ENCODE measurements around the gene ACSM6.

ACSM6 gene

DNA sequence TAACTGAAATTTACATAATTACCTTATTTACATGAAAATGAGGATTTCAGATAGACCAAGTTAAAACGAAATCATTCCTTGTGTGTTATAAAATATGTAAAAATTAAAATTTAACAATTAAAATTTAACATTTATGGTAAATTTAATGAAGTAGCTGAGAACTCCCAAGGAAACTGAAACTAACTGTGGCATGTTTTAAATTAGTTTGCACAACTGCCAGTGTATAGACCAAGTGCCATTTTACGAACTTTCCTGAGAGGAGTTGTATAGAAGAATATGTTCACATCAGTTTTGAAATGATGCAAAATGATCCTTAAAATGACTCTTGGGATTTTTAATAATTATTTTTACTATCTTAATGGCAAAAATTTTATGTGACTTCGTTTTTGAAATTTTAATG is 73.2 kb downstream of the ACSM6 start:
- Histone ChIP-seq H3K27me3 (ENCODE audit: insufficient read depth, poor library complexity, severe bottlenecking) (no peaks in the 10 kb centered on the region), H3K27ac (replicated peaks) (no peak overlapping the region), H3K4me3 (replicated peaks; ENCODE audit: insufficient read depth, low read length) (no peak overlapping the region)
- no peak for DNase-seq (ENCODE audit: low read depth in 1 of 2, low spot score in 1 of 2)
- no peak for TF ChIP-seq POLR2AphosphoS5 (IDR thresholded peaks at IDR 0.05; ENCODE audit: low read depth)
- TF ChIP-seq, protein P1, sequence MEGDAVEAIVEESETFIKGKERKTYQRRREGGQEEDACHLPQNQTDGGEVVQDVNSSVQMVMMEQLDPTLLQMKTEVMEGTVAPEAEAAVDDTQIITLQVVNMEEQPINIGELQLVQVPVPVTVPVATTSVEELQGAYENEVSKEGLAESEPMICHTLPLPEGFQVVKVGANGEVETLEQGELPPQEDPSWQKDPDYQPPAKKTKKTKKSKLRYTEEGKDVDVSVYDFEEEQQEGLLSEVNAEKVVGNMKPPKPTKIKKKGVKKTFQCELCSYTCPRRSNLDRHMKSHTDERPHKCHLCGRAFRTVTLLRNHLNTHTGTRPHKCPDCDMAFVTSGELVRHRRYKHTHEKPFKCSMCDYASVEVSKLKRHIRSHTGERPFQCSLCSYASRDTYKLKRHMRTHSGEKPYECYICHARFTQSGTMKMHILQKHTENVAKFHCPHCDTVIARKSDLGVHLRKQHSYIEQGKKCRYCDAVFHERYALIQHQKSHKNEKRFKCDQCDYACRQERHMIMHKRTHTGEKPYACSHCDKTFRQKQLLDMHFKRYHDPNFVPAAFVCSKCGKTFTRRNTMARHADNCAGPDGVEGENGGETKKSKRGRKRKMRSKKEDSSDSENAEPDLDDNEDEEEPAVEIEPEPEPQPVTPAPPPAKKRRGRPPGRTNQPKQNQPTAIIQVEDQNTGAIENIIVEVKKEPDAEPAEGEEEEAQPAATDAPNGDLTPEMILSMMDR (IDR thresholded peaks at IDR 0.05; ENCODE audit: insufficient read depth, low read length): no peak
- no peak for TF ChIP-seq GABPA (IDR thresholded peaks at IDR 0.05; ENCODE audit: low read depth)
- TF ChIP-seq SPI1 (IDR thresholded peaks at IDR 0.05; ENCODE audit: borderline replicate concordance, low read depth): no peak

DNA sequence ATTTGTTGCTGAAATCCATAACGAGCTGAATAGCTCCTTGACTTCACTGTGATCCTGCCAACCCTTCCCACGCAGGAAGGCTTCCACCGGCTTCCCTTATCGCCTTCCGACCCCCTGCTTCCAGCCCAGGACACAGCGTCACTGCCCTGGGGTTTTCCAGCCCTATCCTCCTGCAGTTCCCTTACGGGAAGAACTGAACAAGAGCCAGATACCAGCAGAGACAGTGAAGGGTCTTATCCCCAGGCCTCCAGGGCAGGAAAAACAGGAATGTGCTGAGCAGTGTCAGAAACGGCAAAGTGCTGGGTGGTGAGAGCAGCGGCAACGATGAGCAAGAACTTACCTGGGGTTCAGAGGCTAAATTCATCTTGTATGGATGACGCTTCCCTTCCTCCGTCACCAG is 74.4 kb downstream of the ACSM6 start:
- no peak overlapping the region for H3K27ac ChIP-seq (replicated peaks)
- TF ChIP-seq SPI1 (IDR thresholded peaks at IDR 0.05; ENCODE audit: borderline replicate concordance, low read depth) (no peak), POLR2AphosphoS5 (IDR thresholded peaks at IDR 0.05; ENCODE audit: low read depth) (no peak), GABPA (IDR thresholded peaks at IDR 0.05; ENCODE audit: low read depth) (no peak)
- TF ChIP-seq, protein P2, sequence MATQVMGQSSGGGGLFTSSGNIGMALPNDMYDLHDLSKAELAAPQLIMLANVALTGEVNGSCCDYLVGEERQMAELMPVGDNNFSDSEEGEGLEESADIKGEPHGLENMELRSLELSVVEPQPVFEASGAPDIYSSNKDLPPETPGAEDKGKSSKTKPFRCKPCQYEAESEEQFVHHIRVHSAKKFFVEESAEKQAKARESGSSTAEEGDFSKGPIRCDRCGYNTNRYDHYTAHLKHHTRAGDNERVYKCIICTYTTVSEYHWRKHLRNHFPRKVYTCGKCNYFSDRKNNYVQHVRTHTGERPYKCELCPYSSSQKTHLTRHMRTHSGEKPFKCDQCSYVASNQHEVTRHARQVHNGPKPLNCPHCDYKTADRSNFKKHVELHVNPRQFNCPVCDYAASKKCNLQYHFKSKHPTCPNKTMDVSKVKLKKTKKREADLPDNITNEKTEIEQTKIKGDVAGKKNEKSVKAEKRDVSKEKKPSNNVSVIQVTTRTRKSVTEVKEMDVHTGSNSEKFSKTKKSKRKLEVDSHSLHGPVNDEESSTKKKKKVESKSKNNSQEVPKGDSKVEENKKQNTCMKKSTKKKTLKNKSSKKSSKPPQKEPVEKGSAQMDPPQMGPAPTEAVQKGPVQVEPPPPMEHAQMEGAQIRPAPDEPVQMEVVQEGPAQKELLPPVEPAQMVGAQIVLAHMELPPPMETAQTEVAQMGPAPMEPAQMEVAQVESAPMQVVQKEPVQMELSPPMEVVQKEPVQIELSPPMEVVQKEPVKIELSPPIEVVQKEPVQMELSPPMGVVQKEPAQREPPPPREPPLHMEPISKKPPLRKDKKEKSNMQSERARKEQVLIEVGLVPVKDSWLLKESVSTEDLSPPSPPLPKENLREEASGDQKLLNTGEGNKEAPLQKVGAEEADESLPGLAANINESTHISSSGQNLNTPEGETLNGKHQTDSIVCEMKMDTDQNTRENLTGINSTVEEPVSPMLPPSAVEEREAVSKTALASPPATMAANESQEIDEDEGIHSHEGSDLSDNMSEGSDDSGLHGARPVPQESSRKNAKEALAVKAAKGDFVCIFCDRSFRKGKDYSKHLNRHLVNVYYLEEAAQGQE (IDR thresholded peaks at IDR 0.05; ENCODE audit: insufficient replicate concordance, low read depth): no peak
- TF ChIP-seq, protein P1 (IDR thresholded peaks at IDR 0.05; ENCODE audit: insufficient read depth, low read length): no peak
- no peaks in the 10 kb centered on the region for H3K27me3 ChIP-seq (ENCODE audit: insufficient read depth, poor library complexity, severe bottlenecking)
- no peak for DNase-seq (ENCODE audit: low read depth in 1 of 2, low spot score in 1 of 2)
- no peak overlapping the region for H3K4me3 ChIP-seq (replicated peaks; ENCODE audit: insufficient read depth, low read length)

DNA sequence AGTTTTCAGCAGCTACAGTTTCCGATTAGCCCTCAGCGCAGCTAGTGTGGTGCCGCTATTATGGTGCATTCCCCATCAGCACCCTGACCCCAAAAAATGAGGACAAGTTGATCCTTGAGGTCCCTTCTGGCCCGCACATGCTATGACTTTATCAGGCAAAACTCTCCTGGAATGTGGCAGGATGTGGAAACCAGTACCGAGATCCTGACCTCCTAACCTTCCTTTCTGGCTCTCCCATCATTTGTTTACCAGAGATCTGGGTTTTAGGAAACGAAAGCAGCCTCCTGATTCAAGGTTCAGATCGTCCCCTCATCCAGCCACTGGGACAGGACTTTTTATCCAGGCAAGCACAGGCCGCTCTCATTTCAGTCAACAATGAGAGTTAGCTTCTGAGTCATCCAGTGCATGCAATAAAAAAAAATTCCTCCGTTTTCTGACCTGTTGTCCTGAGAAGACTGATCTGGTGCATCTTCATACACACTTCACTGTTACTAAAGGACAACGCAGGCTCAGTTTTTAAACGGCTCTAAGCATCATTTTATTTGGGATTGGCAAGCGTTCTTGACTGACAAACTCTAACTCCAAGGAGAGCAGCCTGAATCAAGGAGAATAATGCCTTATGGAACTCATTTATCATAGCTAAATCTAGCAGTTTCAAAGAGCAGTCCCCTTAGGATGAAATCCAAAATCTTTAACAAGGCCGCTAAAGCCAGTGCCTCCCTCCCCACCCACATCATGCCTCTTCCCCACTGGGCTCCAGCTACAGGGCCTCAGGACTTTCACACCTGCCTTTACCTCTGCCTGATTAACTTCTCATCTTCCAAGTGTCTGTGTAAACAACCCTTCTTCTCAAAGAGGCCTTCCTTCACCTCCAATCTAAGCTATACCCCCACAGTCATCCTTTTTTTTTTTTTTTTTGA is 79.6 kb downstream of the ACSM6 start:
- Histone ChIP-seq H3K27me3 (ENCODE audit: insufficient read depth, poor library complexity, severe bottlenecking) (no peaks in the 10 kb centered on the region), H3K4me3 (replicated peaks; ENCODE audit: insufficient read depth, low read length) (no peak overlapping the region), H3K27ac (replicated peaks) (no peak overlapping the region)
- no peak for DNase-seq (ENCODE audit: low read depth in 1 of 2, low spot score in 1 of 2)
- no peak for TF ChIP-seq GABPA (IDR thresholded peaks at IDR 0.05; ENCODE audit: low read depth)
- no peak for TF ChIP-seq POLR2AphosphoS5 (IDR thresholded peaks at IDR 0.05; ENCODE audit: low read depth)
- TF ChIP-seq, protein P1 (IDR thresholded peaks at IDR 0.05; ENCODE audit: insufficient read depth, low read length): no peak
- TF ChIP-seq, protein P2 (IDR thresholded peaks at IDR 0.05; ENCODE audit: insufficient replicate concordance, low read depth): no peak
- no peak for TF ChIP-seq SPI1 (IDR thresholded peaks at IDR 0.05; ENCODE audit: borderline replicate concordance, low read depth)

All from HL-60 (cell line).